ENCODE measurements around the gene MCEMP1. TPM values are rescaled to one million over a fixed set of nuclear protein-coding genes. Genes with fewer than 3 reads are reported as not detected.

Gene MCEMP1
- total RNA-seq, 1 donor from 2014 or later: 184 TPM

DNA sequence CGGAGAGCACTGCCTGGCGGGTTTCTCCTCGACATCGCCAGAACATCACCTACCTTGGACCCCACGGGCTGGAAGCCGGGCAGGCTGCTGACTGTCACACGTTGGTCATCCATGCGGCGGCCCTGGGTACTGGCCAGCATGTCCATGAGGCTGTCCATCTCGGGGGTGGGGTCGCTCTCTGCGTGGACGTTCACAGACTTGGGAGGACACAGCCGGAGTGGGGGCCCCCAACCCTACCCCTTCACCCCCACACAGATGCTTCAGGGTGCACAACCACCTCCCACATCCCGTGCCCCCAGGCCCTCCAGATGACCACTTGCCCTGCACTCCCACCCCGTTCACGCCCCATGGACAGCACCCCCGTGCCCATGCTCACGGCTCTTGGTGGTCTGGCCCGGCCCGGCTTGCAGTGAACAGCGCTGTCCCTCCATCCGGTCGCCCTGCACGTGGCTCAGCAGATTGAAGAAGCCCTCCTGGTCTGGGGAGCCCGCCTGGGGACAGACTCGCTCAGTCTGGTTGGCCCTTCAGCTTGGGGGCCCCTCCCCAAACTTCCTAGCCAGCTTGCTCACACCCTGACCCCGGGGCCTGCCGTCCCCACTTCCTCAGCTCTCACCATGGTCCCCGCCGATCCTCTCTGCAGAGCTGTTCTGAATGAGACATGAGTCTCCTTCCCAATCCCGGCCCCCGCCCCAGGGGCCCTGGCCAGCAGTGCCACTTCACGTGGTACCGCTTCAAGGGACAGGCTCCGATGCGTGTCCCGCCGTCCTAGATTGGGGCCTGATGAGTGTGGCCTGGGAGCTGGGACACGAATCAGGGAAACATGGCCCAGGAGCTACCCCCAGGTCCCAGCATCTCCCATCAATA is 44.3 kb upstream of the MCEMP1 start:
- peaks cover 36% of the 10 kb centered on the region for H3K4me1 ChIP-seq
- H3K36me3 ChIP-seq: peaks cover 12% of the 10 kb centered on the region
- H3K9me3 ChIP-seq: no peaks in the 10 kb centered on the region
- no peak overlapping the region for H3K27ac ChIP-seq
- ATAC-seq (no peak), DNase-seq (no peak)
- H3K4me3 ChIP-seq: no peak overlapping the region
- intact Hi-C loops (cut with DNase I): no loop called here
- H3K27me3 ChIP-seq (ENCODE audit: low read depth): peaks cover 4% of the 10 kb centered on the region
- TF ChIP-seq, protein P1, sequence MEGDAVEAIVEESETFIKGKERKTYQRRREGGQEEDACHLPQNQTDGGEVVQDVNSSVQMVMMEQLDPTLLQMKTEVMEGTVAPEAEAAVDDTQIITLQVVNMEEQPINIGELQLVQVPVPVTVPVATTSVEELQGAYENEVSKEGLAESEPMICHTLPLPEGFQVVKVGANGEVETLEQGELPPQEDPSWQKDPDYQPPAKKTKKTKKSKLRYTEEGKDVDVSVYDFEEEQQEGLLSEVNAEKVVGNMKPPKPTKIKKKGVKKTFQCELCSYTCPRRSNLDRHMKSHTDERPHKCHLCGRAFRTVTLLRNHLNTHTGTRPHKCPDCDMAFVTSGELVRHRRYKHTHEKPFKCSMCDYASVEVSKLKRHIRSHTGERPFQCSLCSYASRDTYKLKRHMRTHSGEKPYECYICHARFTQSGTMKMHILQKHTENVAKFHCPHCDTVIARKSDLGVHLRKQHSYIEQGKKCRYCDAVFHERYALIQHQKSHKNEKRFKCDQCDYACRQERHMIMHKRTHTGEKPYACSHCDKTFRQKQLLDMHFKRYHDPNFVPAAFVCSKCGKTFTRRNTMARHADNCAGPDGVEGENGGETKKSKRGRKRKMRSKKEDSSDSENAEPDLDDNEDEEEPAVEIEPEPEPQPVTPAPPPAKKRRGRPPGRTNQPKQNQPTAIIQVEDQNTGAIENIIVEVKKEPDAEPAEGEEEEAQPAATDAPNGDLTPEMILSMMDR (IDR thresholded peaks at IDR 0.05): no peak

GRCh38 chr19:7633698-7634097 is 43.2 kb upstream of the MCEMP1 start, which contains the start of gene PCP2:
Gene PCP2, minus strand, starts transcription at chr19:7633719. Its CDS starts 262 bp downstream, at chr19:7633457.
- no peak for DNase-seq
- Histone ChIP-seq H3K36me3 (peaks cover 12% of the 10 kb centered on the region), H3K4me1 (peaks cover 36% of the 10 kb centered on the region), H3K9me3 (no peaks in the 10 kb centered on the region), H3K27me3 (ENCODE audit: low read depth) (peaks cover 7% of the 10 kb centered on the region), H3K27ac (no peak within 1 kb of the TSS), H3K4me3 (no peak within 1 kb of the TSS)
- TF ChIP-seq, protein P1 (IDR thresholded peaks at IDR 0.05): no peak
- intact Hi-C loops (cut with DNase I): no loop called here
- no peak for ATAC-seq

DNA sequence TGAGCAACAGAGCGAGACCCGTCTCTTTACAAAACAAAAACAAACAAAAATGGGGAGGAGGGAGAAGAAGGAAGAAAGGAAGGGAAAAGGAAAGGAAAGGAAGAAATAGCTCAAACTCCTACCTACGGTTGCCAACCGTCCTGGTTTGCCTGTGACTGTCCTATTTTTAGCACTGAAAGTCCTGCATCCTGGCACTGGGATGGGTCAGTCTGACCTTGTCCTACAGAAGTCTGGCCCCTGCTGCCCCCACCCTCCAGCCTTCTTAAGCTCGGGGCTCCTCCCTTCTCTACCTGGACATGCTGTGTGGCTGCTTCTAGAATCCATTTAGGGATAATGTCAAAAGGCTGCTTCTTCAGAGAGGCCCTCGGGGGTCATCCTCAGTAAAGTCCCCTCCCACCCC is 41.2 kb upstream of the MCEMP1 start:
- H3K27ac ChIP-seq: no peak overlapping the region
- H3K4me1 ChIP-seq: peaks cover 36% of the 10 kb centered on the region
- intact Hi-C loops (cut with DNase I): no loop called here
- no peak overlapping the region for H3K4me3 ChIP-seq
- peaks cover 13% of the 10 kb centered on the region for H3K36me3 ChIP-seq
- peaks cover 7% of the 10 kb centered on the region for H3K27me3 ChIP-seq (ENCODE audit: low read depth)
- ATAC-seq: no peak
- TF ChIP-seq, protein P1 (IDR thresholded peaks at IDR 0.05): no peak
- DNase-seq: no peak
- no peaks in the 10 kb centered on the region for H3K9me3 ChIP-seq

GRCh38 chr19:7636317-7636690 is 40.6 kb upstream of the MCEMP1 start:
- H3K4me3 ChIP-seq: peak overlapping the region; percentile 86
- TF ChIP-seq, protein P1 (IDR thresholded peaks at IDR 0.05): no peak
- peak overlapping the region; percentile 96 for H3K27ac ChIP-seq
- no peaks in the 10 kb centered on the region for H3K9me3 ChIP-seq
- peaks cover 30% of the 10 kb centered on the region for H3K4me1 ChIP-seq
- H3K27me3 ChIP-seq (ENCODE audit: low read depth): peaks cover 7% of the 10 kb centered on the region
- DNase-seq: no peak
- peaks cover 16% of the 10 kb centered on the region for H3K36me3 ChIP-seq
- intact Hi-C loops (cut with DNase I): no loop called here
- no peak for ATAC-seq

DNA sequence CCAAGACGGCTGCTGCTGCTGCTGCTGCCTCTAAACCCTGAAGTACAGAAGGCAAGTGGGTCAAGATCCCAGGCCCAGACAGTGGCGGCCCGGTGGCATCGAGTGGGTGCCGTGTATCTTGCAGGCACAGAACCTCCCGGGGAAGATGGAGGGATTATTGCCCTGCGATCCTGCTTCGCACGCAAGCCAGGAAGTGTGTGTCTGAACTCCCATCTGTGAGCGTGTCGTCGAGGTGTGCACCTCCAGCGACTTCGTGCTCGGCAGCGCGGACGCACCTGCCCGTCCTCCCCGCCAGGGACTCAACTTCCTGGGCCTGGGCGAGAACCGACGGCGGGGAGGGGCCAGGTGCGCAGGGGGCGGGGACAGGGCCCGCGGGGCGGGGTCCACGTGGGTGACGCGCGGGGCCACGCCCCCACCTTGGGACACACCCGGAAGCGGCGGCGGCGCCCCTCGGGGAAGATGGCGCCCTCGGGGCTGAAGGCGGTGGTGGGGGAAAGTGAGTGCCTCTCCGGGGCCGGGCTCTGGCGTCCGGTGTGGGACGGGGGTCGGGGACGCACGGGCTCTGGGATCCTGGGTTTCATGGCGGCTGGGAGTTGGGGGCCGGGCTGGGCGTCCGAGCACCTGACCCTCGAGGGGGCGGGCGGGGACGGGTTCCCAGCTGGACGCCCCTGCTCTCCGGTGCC is 40.1 kb upstream of the MCEMP1 start, which contains the start of gene STXBP2:
TSS of gene STXBP2 (plus strand) at position 420 of the 683 bp plus-strand sequence. CDS start at position 460, 40 bp downstream.
- TF ChIP-seq, protein P1 (IDR thresholded peaks at IDR 0.05): no peak
- peaks cover 20% of the 10 kb centered on the region for H3K36me3 ChIP-seq

More for the DNA sequence above, 40.1 kb upstream of the MCEMP1 start, which contains the start of gene STXBP2:
- H3K4me3 ChIP-seq: peak within 1 kb of the TSS; percentile 86
- ATAC-seq (peak; percentile 97 to 98), DNase-seq (peak; percentile 90)
- H3K9me3 ChIP-seq: no peaks in the 10 kb centered on the region
- H3K27me3 ChIP-seq (ENCODE audit: low read depth): peaks cover 7% of the 10 kb centered on the region
- intact Hi-C loops (cut with DNase I): no loop called here
- peak within 1 kb of the TSS; percentile 96 for H3K27ac ChIP-seq
- H3K4me1 ChIP-seq: peaks cover 30% of the 10 kb centered on the region
